Caco-2 (cell line): ENCODE data around the gene TAS2R40. TPM values are rescaled to one million over a fixed set of nuclear protein-coding genes. Genes with fewer than 3 reads are reported as not detected.

ENCODE experiments used
- BruUV-seq: library from RNA; stranded (reverse); fragments of 400-500 nt; replicated peaks from 2 replicates; lab custom pipeline; 2021; lab: Mats Ljungman, UMichigan
- CTCF ChIA-PET: fragments of 300-600 bp; sonication (Branson Sonifier 250); formaldehyde crosslinking; loops from one replicate; lab custom pipeline; 2022; ENCODE audit warnings: antibody characterized with exemption; lab: Charles Lee
- POLR2A ChIA-PET: fragments of 300-600 bp; sonication (Branson Sonifier 250); formaldehyde crosslinking; loops from one replicate; lab custom pipeline; 2022; ENCODE audit warnings: antibody characterized with exemption; lab: Charles Lee
- DNase-seq, 2 experiments: peaks; one replicate each; pipeline versions ENCODE4 v3.0.0 to v3.0.0-alpha.2; 2020 to 2022
- H3K27me3 ChIP-seq: replicated peaks from 2 replicates; pipeline ENCODE4 v1.6.0; 2011; ENCODE audit warnings: low read length; ENCODE audit not compliant: control insufficient read depth, insufficient read depth
- H3K36me3 ChIP-seq: 2 replicates; pipeline ENCODE4 v1.5.1; 2011; ENCODE audit warnings: low read length; ENCODE audit not compliant: control insufficient read depth, insufficient read depth
- H3K4me1 ChIP-seq: fragments of 250-450 bp; sonication (Bioruptor Pico); 2 replicates; pipeline ENCODE4 v1.5.1; 2020; ENCODE audit warnings: mild to moderate bottlenecking
- H3K4me3 ChIP-seq: 2 replicates; pipeline ENCODE4 v1.5.1; 2011; ENCODE audit warnings: low read depth, mild to moderate bottlenecking, control low read depth, low read length
- H3K9me3 ChIP-seq: fragments of 250-450 bp; sonication (Bioruptor Pico); 2 replicates; pipeline ENCODE4 v1.5.1; 2020; ENCODE audit warnings: mild to moderate bottlenecking, moderate library complexity
- H3K27ac Mint-ChIP-seq: one replicate; pipeline ENCODE4 v1.8.0; 2022; ENCODE audit warnings: mixed read lengths; ENCODE audit not compliant: unreplicated experiment
- H3K27me3 Mint-ChIP-seq: one replicate; pipeline ENCODE4 v1.8.0; 2022; ENCODE audit warnings: mixed read lengths; ENCODE audit not compliant: insufficient read depth, unreplicated experiment
- H3K36me3 Mint-ChIP-seq: one replicate; pipeline ENCODE4 v1.8.0; 2022; ENCODE audit warnings: mild to moderate bottlenecking, mixed read lengths; ENCODE audit not compliant: insufficient read depth, unreplicated experiment
- H3K4me1 Mint-ChIP-seq: one replicate; pipeline ENCODE4 v1.8.0; 2022; ENCODE audit warnings: low read depth, mixed read lengths; ENCODE audit not compliant: unreplicated experiment
- H3K4me3 Mint-ChIP-seq: one replicate; pipeline ENCODE4 v1.8.0; 2022; ENCODE audit warnings: mild to moderate bottlenecking, moderate library complexity, mixed read lengths; ENCODE audit not compliant: unreplicated experiment
- H3K9me3 Mint-ChIP-seq: one replicate; pipeline ENCODE4 v1.8.0; 2022; ENCODE audit warnings: mixed read lengths; ENCODE audit not compliant: unreplicated experiment
- CTCF ChIP-seq, 2 experiments: fragments of 200-600 bp in 1 of 2; IDR thresholded peaks; 1 replicate in 1 of 2; 2 replicates in 1 of 2; pipeline versions ENCODE4 v1.5.1 to v1.8.0; 2011 to 2022; ENCODE audit warnings: antibody characterized with exemption in 1 of 2, control low read depth in 1 of 2, inconsistent platforms in 1 of 2, low read depth in 1 of 2, low read length in 1 of 2, mild to moderate bottlenecking in 1 of 2, moderate library complexity in 1 of 2; ENCODE audit not compliant: insufficient read depth in 1 of 2, severe bottlenecking in 1 of 2, unreplicated experiment in 1 of 2
- intact Hi-C: fragments of 100-400 bp; cut with micrococcal nuclease; formaldehyde crosslinking; loops from one replicate; pipeline ENCODE4 v1.10.0; 2022; ENCODE audit not compliant: unreplicated experiment
- total RNA-seq: library from RNA; stranded (reverse); gene quantifications from 2 replicates; pipeline ENCODE4 v1.2.3, GENCODE V29; 2022

Gene TAS2R40
- total RNA-seq, 1 experiment from 2014 or later: not detected

GRCh38 chr7:143234533-143234875 lies 12.7 kb downstream of the TAS2R40 start:
- Mint-ChIP-seq H3K4me3 (no peak overlapping the region), H3K27me3 (peaks cover 13% of the 10 kb centered on the region), H3K4me1 (no peaks in the 10 kb centered on the region), H3K9me3 (peaks cover 26% of the 10 kb centered on the region), H3K36me3 (no peaks in the 10 kb centered on the region), H3K27ac (no peak overlapping the region)
- TF ChIP-seq CTCF (IDR thresholded peaks at IDR 0.05; ENCODE audit: insufficient read depth in 1 of 2, low read depth in 1 of 2, low read length in 1 of 2, severe bottlenecking in 1 of 2, unreplicated experiment in 1 of 2): no peak
- H3K4me1 ChIP-seq: no peaks in the 10 kb centered on the region
- no peaks in the 10 kb centered on the region for H3K27me3 ChIP-seq
- intact Hi-C loops: no loop called here
- CTCF ChIA-PET: no interaction called here
- H3K4me3 ChIP-seq: no peak overlapping the region
- no peaks in the 10 kb centered on the region for H3K36me3 ChIP-seq
- POLR2A ChIA-PET: no interaction called here
- no peak for DNase-seq
- no peaks in the 10 kb centered on the region; the same call in 1 of the 2 replicates for H3K9me3 ChIP-seq
- BruUV-seq: no TSS peak

- peaks cover 13% of the 10 kb centered on the region for H3K27me3 Mint-ChIP-seq
- no peak overlapping the region for H3K27ac Mint-ChIP-seq
- ChIA-PET CTCF (no interaction called here), POLR2A (no interaction called here)
- H3K4me1 Mint-ChIP-seq: no peaks in the 10 kb centered on the region
- no peak overlapping the region for H3K4me3 ChIP-seq
- no peak for DNase-seq
- no peaks in the 10 kb centered on the region; the same call in 1 of the 2 replicates for H3K9me3 ChIP-seq
- H3K4me3 Mint-ChIP-seq: no peak overlapping the region
- no peaks in the 10 kb centered on the region for H3K36me3 ChIP-seq
- no TSS peak for BruUV-seq
- H3K4me1 ChIP-seq: no peaks in the 10 kb centered on the region
- no peak for TF ChIP-seq CTCF (IDR thresholded peaks at IDR 0.05; ENCODE audit: insufficient read depth in 1 of 2, low read depth in 1 of 2, low read length in 1 of 2, severe bottlenecking in 1 of 2, unreplicated experiment in 1 of 2)
- peaks cover 26% of the 10 kb centered on the region for H3K9me3 Mint-ChIP-seq
- no peaks in the 10 kb centered on the region for H3K36me3 Mint-ChIP-seq
- no peaks in the 10 kb centered on the region for H3K27me3 ChIP-seq
- intact Hi-C loops: no loop called here
Measured at GRCh38 chr7:143235561-143235960, 13.7 kb downstream of the TAS2R40 start.

GRCh38 chr7:143236408-143236990 lies 14.7 kb downstream of the TAS2R40 start:
- H3K36me3 ChIP-seq: no peaks in the 10 kb centered on the region
- DNase-seq: no peak
- Mint-ChIP-seq H3K27ac (no peak overlapping the region), H3K36me3 (no peaks in the 10 kb centered on the region), H3K4me3 (no peak overlapping the region), H3K9me3 (peaks cover 26% of the 10 kb centered on the region), H3K4me1 (no peaks in the 10 kb centered on the region), H3K27me3 (peaks cover 13% of the 10 kb centered on the region)
- BruUV-seq: no TSS peak
- no peaks in the 10 kb centered on the region for H3K27me3 ChIP-seq
- POLR2A ChIA-PET: no interaction called here
- no peak for TF ChIP-seq CTCF (IDR thresholded peaks at IDR 0.05; ENCODE audit: insufficient read depth in 1 of 2, low read depth in 1 of 2, low read length in 1 of 2, severe bottlenecking in 1 of 2, unreplicated experiment in 1 of 2)
- H3K9me3 ChIP-seq: no peaks in the 10 kb centered on the region; the same call in 1 of the 2 replicates
- intact Hi-C loops: no loop called here
- H3K4me3 ChIP-seq: no peak overlapping the region
- H3K4me1 ChIP-seq: no peaks in the 10 kb centered on the region; the same call in 1 of the 2 replicates
- CTCF ChIA-PET: no interaction called here
